GM12873 (cell line): ENCODE data around the gene BARX2.

ENCODE experiments used
- TF ChIP-seq, protein P1 (sequence below): IDR thresholded peaks from 2 replicates; pipeline ENCODE4 v1.5.1; 2012; ENCODE audit warnings: low read depth, mild to moderate bottlenecking, moderate library complexity, low read length, control low read depth; ENCODE audit not compliant: insufficient read depth; ENCODE audit errors: missing control alignments

BARX2 gene

DNA sequence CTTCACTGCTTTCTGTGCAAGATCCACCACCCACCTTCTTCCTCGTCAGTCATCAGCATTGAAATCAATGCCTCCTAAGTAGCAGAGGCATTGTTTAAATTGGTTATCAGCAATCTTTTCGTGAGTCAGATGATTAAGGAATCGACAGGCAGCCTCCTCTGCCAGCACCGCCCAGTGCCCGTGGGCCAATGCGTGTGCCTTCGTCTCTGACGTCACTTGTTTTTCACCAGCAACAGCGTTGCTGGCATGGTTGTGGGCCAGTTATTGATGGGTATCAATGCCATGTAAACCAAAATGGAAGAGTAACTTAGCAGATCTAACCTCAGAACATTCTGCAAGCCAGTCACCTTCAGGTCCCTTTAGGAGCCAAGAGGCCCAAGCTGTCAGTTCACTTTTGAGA, 69.6 kb downstream of the BARX2 start:
- TF ChIP-seq, protein P1, sequence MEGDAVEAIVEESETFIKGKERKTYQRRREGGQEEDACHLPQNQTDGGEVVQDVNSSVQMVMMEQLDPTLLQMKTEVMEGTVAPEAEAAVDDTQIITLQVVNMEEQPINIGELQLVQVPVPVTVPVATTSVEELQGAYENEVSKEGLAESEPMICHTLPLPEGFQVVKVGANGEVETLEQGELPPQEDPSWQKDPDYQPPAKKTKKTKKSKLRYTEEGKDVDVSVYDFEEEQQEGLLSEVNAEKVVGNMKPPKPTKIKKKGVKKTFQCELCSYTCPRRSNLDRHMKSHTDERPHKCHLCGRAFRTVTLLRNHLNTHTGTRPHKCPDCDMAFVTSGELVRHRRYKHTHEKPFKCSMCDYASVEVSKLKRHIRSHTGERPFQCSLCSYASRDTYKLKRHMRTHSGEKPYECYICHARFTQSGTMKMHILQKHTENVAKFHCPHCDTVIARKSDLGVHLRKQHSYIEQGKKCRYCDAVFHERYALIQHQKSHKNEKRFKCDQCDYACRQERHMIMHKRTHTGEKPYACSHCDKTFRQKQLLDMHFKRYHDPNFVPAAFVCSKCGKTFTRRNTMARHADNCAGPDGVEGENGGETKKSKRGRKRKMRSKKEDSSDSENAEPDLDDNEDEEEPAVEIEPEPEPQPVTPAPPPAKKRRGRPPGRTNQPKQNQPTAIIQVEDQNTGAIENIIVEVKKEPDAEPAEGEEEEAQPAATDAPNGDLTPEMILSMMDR = no peak

DNA sequence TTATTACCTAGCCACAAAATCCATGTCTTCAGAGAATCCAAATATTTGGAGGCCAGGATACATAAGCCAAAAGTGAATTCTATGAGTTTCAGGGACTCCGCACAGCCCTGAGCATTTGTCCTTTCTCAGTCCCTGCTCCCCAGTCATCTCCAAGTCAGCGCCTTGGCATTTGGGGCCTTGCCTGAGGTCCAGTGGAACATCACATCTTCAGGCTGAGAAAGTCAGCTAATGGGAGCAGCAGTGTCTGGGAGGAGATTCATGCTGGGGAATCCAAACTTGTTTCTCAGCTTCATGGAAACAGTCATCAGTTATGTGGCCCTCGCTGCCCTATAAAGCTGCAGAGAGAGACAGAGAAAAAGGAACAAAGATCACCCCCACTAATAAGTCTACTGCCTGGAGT, 70.9 kb downstream of the BARX2 start:
- TF ChIP-seq, protein P1 = no peak

DNA sequence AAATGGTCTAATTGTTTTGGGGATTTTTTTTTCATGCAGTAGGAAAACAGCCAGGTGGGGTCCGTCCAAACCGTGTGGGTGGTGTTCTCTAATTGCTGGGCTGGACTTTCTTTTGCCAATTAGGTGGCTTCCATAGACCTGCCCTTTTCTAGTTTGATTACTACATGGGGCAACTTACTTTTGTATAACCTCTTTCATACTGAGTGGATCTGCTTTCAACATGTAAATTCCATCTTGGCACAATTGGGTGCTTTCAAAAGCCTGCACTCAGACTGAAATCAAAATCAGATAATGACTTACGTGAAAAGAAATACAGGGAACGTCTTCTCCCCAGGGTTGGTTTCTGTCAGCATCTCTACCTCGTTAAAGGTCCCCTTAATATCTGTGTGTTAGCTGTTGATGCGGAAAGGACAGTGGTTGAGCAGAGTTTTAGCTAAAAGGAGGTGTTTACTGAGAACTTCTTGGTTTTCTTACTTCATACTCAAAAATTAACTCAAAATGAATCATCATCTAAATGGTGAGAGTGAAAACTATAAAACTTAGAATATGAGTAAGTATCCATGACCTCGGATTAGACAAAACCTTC, 72.1 kb downstream of the BARX2 start:
- TF ChIP-seq, protein P1 = no peak

DNA sequence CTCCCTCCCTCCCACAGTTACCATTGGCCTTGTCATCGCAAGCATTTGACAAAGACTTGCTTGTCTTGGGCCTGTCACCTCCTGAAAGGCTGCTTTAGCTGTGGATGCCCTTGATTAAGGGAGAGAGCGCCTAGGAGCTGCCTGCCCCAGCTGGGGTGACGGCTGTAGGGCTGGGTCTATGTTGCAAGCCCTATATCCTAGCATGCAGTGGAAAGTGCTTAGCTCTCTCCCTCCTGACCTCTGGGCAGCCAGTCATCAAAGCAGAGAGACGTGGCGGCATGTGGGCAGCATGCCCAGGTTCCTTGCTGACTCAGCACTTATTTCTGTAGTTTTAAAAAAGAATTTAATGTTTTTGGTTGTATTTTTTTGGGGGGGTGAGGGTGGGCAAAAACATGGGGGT, 75.9 kb downstream of the BARX2 start:
- TF ChIP-seq, protein P1 = no peak

DNA sequence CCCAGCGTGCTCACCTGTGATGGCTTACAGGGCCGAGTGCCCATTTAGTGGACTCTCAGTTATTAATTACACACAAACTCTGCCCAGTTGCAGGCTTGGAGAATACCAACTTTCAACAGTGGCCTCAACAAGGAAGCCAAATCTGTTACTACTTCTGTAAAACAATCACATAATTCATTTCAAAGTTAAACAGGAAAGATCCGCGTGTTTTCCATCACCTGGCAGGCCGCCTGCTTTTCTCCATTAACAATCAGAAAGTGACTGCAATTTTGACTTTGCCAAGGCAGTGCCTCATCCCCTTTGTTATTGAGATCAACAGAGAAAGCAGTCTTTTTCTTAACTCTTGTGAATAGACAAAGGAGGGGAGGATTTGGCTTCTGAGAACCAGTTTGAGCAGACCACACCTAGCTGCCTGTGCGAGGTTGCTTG, 77.7 kb downstream of the BARX2 start:
- TF ChIP-seq, protein P1 = no peak

DNA sequence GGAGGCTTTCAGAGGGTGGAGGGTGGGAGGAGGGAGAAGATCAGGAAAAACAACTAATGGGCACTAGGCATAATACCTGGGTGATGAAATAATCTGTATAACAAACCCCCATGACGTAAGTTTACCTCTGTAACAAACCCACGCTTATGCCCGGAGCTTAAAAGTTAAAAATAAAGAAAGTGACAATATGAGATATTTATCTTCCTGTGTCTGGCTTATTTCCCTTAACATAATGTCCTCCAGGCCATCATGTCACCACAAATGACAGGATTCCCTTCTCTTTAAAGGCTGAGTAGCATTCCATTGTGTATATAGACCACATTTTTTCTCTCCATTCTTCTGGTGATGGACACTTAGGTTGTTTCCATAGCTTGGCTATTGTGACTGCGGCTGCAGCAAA, 79.5 kb downstream of the BARX2 start:
- TF ChIP-seq, protein P1 = no peak

DNA sequence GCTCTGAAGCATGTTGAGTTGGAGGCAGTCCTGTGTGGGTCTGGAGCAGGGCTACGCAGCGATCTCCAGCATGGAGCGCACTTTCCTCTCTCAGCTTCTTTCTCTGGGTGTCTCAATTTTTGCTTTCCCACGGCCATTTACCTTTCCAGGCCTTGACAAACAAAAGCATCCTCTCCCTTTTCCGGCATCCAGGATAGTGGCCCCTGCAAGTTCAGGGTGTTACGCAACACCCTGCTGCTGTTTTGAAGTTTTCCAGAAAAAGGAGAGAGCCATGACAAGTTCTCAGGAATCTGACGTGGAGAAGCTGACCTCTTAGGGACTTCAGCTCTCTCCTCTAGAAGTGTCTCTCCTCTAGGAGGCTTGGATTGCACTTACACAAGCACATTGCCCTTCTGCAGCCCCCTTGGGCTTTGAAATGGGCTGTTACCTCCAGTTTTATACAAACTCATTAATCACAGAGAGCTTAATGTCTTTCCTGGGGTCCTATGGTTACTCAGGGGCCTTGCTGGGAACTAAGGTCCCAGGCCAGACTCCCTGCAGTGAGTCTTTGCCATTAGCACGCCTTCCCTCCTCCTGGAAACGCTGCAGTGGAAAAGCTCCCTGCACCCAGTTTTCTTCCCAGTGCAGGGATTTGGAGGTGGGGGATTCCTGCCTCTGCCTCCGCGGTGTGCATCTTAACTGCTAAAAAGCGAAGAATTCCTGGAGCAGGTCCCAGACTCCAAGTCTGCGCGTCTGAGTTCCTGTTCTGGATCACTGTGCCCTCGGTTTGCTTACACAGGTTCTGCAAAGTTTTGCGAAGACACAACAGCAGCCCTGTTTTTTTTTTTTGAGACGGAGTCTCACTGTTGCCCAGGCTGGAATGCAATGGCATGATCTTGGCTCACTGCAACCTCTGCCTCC, 80.4 kb downstream of the BARX2 start:
- TF ChIP-seq, protein P1 = no peak
